H1 (cell line): ENCODE results near the gene NLRP3. TPM values are rescaled to one million over a fixed set of nuclear protein-coding genes. Genes with fewer than 3 reads are reported as not detected.

Source experiments
- CHD2 ChIP-seq: IDR thresholded peaks from 2 replicates; pipeline ENCODE4 v1.6.1; 2012; ENCODE audit warnings: low read length, improper control_type of control experiment
- CTBP2 ChIP-seq: IDR thresholded peaks from 2 replicates; pipeline ENCODE4 v1.7.0; 2011; ENCODE audit warnings: borderline replicate concordance, mild to moderate bottlenecking, moderate library complexity, mixed read lengths, low read length; ENCODE audit not compliant: insufficient read depth, insufficient read length
- E2F6 ChIP-seq: IDR thresholded peaks from 2 replicates; pipeline ENCODE4 v1.6.1; 2012; ENCODE audit warnings: inconsistent platforms
- SP1 ChIP-seq: IDR thresholded peaks from 2 replicates; pipeline ENCODE4 v1.6.1; 2011; ENCODE audit warnings: low read depth, low read length
- polyA plus RNA-seq, 7 experiments: library from polyadenylated mRNA; depleted of rRNA in 3 of 7; stranded (reverse) in 5 of 7; unstranded in 2 of 7; fragments of >200 nt in 5 of 7; fragments of 200-250 nt in 2 of 7; gene quantifications; 1 replicate in 5 of 7; 2 replicates in 1 of 7; 4 replicates in 1 of 7; pipeline versions ENCODE4 v1.2.1 to v1.2.3, GENCODE V29; 2011 to 2013; ENCODE audit warnings: missing spikeins in 2 of 7, mixed read lengths in 2 of 7
- total RNA-seq: library from RNA; stranded (reverse); fragmentation: NEBNext Ultra II Directional; extraction: Animal tissue kit (Norgen Biotek cat#: 25700); gene quantifications from 2 replicates; pipeline ENCODE4 v1.2.1, GENCODE V29; 2021

The NLRP3 gene
- total and polyA plus RNA-seq, 2 of the 8 experiments (the other 6 are each of a cell fraction or from before 2014, with no cell fraction given): 0.05 to 0.19 TPM

GRCh38 chr1:247408100-247408499 is 7.9 kb upstream of the NLRP3 start (continued):
- TF ChIP-seq SP1: no peak
- no peak for TF ChIP-seq CHD2
- TF ChIP-seq E2F6: no peak
- TF ChIP-seq CTBP2: no peak
